ENCODE data around the gene DRC7.
A peak's percentile ranks its signal among the peaks of the same experiment; 100 is the strongest.
"Not testable (repeated sequence)": the region's sequence is repeated elsewhere in the genome, so short reads cannot be mapped to it uniquely, and the experiment has no call there.

DRC7 gene

DNA sequence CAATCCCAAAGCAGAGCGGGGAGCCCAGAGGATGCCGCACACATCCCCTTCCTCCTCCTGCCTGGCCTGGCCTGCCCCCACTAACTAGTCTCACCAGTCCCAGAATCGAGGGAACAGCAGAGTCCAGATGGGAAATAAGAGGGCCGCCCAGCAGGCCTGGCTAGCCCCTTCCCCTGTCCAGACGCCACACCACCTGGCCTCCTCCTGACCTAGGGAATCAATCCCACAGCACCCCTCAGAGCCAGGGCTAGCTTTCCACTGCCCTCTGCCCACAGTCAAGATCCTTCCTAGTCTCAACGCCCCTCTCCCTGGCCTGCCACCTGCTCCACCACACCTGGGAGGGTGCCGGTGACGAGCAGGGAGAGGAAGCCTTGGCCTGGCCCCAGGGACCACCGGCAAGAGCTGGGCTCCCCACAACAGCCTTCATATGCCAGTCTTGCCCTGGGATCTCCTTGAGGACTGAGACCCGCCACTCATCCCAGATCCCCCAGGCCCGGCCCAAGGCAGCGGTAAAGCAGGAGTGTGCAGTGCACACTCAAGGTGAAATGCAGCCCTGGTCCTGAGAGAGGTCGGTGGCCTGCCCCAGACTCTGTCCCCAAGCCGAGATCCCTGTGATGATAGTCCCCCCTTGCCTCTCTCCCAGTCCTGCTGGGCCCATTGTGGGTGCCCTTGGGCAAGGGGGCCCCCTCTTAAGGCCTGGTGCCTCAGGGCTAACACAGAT is 68.8 kb downstream of the DRC7 start:
- DNase-seq (ENCODE audit: low read depth) = no peak

DNA sequence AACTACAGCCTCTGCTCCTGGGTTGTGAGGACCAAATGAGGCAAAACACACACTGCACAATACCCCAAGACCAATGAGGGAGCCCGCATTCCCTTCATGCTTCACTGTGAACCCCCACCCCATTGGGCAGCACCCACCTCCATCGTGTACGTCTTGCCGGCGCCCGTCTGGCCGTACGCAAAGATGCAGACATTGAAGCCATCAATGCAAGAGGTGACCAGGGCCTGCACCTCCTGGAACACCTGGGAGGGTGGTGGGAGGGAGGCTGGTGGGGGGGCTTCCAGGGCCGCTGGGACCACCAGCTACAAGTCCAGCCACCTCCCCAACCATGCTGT is 69.4 kb downstream of the DRC7 start:
- DNase-seq (ENCODE audit: low read depth) = no peak

GRCh38 chr16:57764341-57765159 is 69.9 kb downstream of the DRC7 start:
- DNase-seq (ENCODE audit: low read depth) = peak; percentile 4

- no peak for DNase-seq (ENCODE audit: low read depth)
These were observed 70.6 kb downstream of the DRC7 start for GRCh38 chr16:57765160-57765728.

GRCh38 chr16:57766714-57767348 is 72.2 kb downstream of the DRC7 start:
- DNase-seq (ENCODE audit: low read depth) = no peak

- no peak for DNase-seq (ENCODE audit: low read depth)
These were observed 75.0 kb downstream of the DRC7 start for GRCh38 chr16:57769541-57770145.

DNA sequence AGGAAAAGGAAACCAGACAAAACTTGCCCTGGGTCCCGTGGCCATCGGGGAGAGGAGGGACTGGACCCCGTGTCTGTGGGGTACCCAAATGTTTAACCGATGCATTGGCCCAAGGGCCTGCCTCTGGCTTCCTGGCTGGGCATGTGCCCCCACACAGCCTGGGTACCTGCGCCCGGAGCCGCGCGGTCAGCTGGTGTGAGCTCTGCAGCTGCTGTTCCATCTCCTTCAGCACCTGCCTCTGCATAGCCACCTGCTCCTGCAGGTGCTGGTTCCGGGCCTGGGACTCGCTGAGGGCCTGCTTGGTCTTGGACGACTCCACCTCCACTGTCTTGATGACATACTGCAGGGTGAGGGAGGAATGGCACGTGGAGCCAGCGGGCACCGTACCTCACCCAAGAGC is 75.8 kb downstream of the DRC7 start:
- DNase-seq (ENCODE audit: low read depth) = no peak

GRCh38 chr16:57771141-57771785 is 76.7 kb downstream of the DRC7 start:
- no peak for DNase-seq (ENCODE audit: low read depth)

GRCh38 chr16:57773019-57773418 is 78.4 kb downstream of the DRC7 start:
- DNase-seq (ENCODE audit: low read depth) = no peak

DNA sequence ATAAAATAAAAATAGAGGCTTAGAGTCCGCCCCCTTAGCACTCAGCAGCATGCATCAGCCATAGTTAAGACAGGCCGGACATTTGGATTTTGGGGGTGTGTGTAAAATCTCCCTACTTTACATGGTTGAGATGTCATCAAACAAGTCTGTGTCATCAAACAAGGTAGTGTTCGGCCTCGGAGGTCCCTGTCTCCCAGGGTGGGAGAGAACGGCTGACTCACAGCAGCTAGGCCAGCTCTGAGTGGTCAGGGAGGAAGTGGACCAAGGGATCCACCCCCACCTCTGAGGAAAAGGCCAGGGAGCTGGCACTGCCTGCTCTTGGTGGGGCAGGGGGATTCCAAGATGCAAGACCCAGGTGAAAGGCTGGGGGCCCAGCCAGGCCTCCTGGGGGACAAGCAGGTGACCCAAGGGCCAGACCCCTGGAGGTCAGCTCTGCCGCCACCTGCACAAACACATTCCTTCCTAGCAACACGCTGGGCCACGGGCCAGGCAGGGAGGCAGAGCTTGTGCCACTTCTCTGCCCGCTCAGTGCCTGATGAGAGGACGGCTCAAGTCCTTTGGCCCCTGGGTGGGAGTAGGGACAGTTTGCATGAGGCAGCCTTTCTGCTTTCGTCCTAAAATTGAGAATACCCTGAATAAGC is 79.2 kb downstream of the DRC7 start:
- DNase-seq (ENCODE audit: low read depth) = no peak

GRCh38 chr16:57774705-57775285 is 80.2 kb downstream of the DRC7 start:
- no peak for DNase-seq (ENCODE audit: low read depth)

GRCh38 chr16:57775661-57776469 is 81.3 kb downstream of the DRC7 start:
- no peak for DNase-seq (ENCODE audit: low read depth)

DNA sequence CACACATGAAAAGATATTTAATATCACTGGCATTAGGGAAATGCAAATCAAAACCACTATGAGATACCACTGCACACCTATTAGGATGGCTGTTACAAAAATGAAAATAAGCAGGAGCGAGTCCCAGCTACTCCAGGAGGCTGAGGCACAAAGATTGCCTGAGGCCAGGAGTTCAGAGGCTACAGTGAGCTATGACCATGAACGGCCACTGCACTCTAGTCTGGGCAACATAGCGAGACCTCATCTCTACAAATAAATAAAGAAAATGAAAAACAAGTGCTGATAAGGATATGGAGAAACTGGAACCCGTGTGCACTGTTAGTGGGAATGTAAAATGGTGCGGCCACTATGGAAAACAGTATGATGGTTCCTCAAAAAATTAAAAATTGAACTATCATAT is 84.1 kb downstream of the DRC7 start:
- no peak for DNase-seq (ENCODE audit: low read depth)

DNA sequence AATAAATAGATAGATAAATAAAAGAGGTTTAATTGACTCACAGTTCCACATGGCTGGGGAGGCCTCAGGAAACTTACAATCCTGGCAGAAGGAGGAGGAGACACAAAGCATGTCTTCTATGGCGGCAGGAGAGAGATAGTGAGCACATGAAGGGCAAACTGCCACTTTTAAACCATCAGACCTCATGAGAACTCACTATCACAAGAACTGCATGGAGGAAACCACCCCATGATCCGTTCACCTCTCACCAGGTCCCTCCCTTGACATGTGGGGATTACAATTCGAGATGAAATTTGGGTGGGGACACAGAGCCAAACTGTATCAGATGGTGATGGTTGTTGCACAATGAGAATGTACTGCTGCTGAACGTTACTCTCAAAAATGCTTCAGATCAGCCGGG is 85.2 kb downstream of the DRC7 start:
- DNase-seq (ENCODE audit: low read depth) = not testable (repeated sequence)

DNA sequence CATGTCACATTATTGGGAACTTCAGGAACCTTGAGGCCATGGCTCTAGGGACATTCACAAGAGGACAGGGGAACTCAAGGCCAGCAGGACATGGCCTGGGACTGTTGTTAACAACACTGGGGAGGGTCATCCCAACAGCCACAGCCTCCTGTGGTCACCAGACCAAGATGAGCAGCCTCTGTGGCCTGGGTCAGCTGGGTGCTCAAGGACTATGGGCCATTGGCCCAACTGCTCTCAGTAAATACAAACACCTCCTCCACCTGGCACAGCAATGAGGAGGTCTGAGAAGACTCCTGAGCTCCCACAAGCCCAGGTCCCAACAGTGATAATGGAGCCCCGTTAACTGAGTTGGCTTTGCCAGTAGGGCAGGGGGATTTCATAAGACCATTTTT is 86.7 kb downstream of the DRC7 start:
- DNase-seq (ENCODE audit: low read depth) = no peak

Measured in stimulated activated CD8-positive, alpha-beta memory T cell treated with anti-CD3 and anti-CD28 coated beads, Interleukin-4, amount 100 ng/mL, for 24 hours (primary cell).